GM21423 (cell line): ENCODE measurements around the gene MALRD1.

Source experiments
- ATAC-seq: cut with Tn5 transposase; IDR thresholded peaks from one replicate; pipeline ENCODE4 v1.9.1; 2021; ENCODE audit warnings: mild to moderate bottlenecking, moderate library complexity; ENCODE audit not compliant: unreplicated experiment

Gene MALRD1

DNA sequence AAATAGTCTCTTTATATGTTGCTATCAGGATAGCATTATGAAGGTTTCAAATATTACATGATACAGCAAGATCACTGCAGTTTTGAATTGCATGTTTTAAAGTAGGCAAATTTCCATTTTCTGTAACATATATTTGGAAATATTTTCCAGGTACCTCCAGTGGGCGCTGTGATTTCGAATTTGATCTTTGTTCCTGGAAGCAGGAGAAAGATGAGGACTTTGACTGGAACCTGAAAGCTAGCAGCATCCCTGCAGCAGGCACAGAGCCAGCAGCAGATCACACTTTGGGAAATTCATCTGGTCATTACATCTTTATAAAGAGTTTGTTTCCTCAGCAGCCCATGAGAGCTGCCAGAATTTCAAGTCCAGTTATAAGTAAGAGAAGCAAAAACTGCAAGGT, 299.0 kb downstream of the MALRD1 start:
- no peak for ATAC-seq

DNA sequence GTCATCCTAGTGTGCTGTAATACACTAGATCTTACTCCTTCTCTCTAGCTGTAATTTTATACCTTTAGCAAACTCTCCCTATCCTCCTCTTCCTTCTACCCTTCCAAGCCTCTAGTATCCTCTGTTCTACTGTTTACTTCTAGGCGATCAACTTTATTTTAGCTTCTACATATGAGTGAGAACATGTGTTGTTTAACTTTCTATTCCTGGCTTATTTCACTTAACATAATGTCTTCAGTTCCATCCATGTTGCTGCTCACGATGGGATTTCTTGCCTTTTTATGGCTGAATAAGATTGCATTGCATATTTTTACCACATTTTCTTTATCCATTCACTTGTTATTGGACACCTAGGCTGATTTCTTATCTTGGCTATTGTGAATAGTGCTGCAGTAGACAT, 318.6 kb downstream of the MALRD1 start:
- no peak for ATAC-seq

- ATAC-seq, result no peak
Measured at GRCh38 chr10:19373988-19374387, 325.4 kb downstream of the MALRD1 start.

- no peak for ATAC-seq
Measured at GRCh38 chr10:19385846-19386450, 337.3 kb downstream of the MALRD1 start.

DNA sequence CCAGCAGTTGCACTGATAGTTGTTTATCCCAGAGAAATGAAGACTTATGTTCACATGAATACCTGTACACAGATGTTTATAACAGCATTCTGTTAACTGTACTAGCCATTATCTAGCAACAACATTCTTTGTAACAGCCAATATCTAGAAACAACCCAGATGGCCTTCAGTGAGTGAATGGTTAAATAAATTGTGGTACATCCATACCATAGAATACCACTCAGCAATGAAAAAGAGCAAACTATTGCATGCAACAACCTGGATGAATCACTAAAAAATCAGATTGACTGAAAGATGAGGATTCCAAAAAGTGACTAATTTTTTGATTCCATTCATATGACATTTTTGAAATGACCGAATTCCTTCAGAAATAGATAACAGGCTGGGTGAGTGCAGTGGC, 360.3 kb downstream of the MALRD1 start:
- ATAC-seq, result no peak

DNA sequence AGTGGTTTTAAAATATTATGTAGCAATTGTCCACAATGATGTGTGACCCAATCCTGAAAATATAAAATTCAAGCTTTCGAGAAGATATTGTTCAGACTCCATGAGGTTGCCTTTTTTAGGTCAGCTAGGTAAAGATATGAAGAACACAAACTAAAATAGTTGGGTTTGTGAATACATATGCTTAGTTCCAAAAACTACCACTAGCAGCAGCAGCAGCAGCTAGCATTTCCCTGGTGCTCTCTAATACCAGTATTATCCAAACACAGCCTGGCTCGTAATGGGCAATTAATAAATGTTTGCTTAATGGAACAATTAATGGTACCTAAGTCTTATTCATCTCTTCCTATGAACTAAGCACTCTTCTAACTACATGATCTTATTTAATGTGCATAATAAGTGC, 362.5 kb downstream of the MALRD1 start:
- ATAC-seq, result no peak

DNA sequence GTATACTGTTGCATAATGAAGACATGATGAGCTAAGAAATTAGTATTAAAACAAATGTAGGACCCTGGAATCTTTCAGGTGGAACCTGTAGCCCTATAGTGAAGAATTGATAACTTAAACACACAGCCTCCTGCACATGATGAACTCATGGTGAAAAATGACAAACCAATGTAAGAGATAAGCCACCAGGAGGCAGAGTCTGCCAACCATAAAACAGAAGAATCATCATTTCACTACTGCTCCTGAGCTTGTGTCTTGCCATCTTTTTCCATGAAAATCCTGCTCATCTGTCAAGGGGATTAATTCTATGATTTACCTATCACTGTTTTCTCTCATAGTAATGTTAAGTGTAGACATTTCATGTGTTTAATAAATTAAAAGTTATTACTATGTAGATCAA, 363.9 kb downstream of the MALRD1 start:
- no peak for ATAC-seq

GRCh38 chr10:19416164-19416563, 367.6 kb downstream of the MALRD1 start:
- no peak for ATAC-seq

GRCh38 chr10:19417740-19418139, 369.1 kb downstream of the MALRD1 start:
- no peak for ATAC-seq

DNA sequence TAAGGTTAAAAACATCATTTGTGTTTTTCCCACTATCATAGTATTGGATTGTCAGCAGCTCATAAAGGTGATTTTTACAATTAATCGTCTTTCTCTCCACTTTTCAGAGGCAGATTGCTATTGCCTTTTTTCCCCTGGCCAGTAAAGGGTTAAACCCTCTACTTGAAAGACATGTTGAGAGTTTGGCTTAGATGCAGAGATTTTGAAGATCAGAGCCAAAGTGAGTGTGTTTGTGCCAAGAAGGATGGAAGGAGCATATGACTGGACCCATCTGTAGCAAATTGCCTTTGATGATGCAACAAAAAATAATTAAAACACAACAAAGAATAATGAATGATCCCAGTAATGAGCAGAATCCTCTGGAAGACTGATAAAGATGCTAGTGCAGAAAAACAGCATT, 373.1 kb downstream of the MALRD1 start:
- ATAC-seq, result no peak

DNA sequence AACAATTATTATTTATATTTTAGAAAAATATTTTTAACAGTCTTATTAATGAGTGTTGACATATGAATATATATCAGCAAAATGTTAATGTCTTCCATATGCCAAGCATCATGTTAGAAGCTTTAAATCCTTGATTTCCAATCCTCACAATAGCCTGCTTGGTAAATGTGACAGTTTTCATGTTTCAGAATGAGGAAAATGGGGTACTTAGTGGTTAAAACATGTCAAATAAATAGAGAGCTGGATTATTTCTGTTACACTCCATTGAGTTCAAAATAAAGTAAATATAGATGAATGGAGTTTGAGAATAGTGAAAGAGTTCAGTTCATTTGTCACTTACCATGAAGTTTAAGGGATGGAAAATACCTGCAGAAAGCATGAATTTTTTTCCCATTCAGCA, 377.4 kb downstream of the MALRD1 start:
- no peak for ATAC-seq

DNA sequence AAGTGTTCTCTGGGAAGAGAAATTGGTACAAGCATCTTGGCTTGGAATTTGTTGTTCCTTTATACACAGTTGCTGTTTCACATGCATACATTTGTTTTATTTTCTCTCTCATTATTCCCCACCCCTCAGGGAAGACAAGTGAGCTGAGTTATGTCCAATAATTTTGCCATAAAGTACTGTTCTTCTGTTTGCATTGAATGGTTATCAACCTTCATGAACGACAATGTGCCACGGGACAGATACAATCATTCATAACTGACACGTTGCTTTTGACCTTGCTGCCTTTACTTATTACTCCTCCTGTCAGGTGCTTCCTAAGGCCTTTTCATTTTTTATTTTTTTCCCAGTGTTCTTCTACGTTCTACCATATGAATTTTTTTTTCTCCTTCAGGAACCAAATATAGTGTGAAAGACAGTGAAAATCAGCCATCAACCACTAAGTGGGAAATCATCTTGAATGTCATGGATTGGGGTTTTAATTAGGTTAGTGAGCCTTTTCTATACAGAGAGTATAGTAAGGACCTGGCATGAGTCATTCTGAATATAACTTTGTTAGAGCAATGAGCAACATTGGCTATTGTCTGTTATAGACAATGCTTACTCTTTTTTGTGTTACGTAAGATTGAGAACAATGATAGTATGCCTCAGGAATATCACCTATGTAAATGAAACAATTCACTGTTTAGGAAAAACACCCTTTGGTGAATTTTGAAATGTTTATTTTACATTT, 383.2 kb downstream of the MALRD1 start:
- no peak for ATAC-seq

- no peak for ATAC-seq
Measured at GRCh38 chr10:19449860-19450259, 401.3 kb downstream of the MALRD1 start.

DNA sequence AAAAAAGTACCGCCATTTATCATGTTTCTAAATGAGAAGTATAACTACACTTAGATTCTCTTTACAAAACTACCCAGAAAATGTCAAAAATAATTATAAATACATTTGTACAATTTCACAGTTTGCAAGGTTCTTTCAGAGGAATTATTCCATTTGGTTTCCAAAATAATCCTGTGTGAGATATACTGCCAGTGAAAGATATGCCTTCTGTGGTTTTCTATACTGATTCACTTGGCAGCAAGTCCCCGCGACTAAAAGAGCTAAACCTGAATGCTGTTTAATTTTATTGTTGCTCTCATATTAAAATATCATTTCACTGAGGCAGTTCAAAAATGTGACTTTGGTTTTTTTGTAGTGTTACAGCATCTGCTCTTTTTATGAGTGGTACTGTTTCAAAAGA, 402.8 kb downstream of the MALRD1 start:
- ATAC-seq, result no peak

DNA sequence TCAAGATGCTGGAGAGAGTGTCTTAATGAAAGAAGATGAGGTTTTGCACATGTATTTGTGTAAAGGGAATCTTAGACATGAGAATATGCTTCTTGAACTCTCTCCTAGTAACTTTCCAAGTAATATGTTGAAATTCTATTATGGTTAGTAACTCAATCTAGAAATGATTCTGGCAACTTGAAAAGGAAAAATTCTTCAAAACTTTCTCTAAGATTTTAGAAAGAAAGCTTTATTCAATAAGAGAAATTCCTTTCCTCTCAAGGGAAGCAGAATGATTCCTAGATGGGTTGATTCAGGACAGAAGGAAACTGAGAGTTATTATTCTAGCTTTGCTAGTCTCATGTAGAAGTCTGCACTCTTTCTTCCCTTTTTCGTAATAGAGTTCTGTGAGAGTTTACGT, 403.3 kb downstream of the MALRD1 start:
- ATAC-seq, result no peak

- no peak for ATAC-seq
Measured at GRCh38 chr10:19453967-19454366, 405.4 kb downstream of the MALRD1 start.

DNA sequence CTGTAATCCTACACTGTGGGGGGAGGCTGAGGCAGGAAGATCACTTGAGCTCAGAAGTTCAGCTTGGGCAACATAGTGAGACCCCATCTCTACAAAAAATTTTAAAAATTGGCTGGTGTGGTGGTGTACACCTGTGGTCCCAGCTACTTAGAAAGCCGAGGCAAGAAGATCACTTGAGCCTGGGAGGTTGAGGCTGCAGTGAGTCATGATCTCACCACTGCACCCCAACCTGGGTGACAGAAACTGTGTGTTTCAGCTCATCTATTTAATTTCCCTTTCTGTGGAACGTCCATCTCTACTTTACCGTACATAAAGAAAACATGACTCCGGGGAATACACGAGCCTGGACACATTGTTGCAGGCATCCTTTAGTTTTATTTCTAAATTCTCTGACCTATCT, 413.0 kb downstream of the MALRD1 start:
- no peak for ATAC-seq

DNA sequence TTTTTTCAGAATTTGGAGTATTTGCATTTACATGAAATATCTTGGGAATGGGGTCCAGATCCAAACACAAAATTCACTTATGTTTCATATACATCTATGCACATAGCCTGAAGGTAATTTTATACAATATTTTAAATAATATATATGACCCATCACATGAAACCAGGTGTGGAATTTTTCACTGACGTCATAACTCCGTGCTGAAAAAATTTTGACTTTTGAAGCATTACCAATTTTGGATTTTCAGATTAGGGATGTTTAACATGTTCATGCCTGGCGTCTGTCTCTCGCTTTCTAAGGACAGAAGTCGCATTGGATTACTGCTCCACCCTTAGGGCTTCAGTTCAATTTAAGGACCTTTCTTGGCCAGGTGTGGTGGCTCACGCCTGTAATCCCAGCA, 418.1 kb downstream of the MALRD1 start:
- ATAC-seq, result no peak

GRCh38 chr10:19468413-19468812, 419.8 kb downstream of the MALRD1 start:
- ATAC-seq, result no peak

GRCh38 chr10:19469521-19469920, 420.9 kb downstream of the MALRD1 start:
- no peak for ATAC-seq

- ATAC-seq, result no peak
Measured at GRCh38 chr10:19479854-19480253, 431.3 kb downstream of the MALRD1 start.

- ATAC-seq, result no peak
Measured at GRCh38 chr10:19480353-19480752, 431.8 kb downstream of the MALRD1 start.

- ATAC-seq, result no peak
Measured at GRCh38 chr10:19483421-19483820, 434.8 kb downstream of the MALRD1 start.
